Hepatocyte (in vitro differentiated cells): ENCODE measurements around the gene HTR3A. TPM values are rescaled to one million over a fixed set of nuclear protein-coding genes. Genes with fewer than 3 reads are reported as not detected.
"Not testable (repeated sequence)": the region's sequence is repeated elsewhere in the genome, so short reads cannot be mapped to it uniquely, and the experiment has no call there.

Source experiments
- DNase-seq: peaks from one replicate; pipeline ENCODE4 v3.0.0-alpha.2; 2016; ENCODE audit warnings: low spot score
- H2AFZ ChIP-seq: fragments of 200-600 bp; sonication (generic); 2 replicates; pipeline ENCODE4 v1.6.0; 2016; ENCODE audit warnings: antibody characterized with exemption, mild to moderate bottlenecking
- H3K27ac ChIP-seq: fragments of 200-600 bp; sonication (generic); 2 replicates; pipeline ENCODE4 v1.5.1; 2016; ENCODE audit warnings: mild to moderate bottlenecking
- H3K27me3 ChIP-seq: fragments of 200-600 bp; sonication (generic); 2 replicates; pipeline ENCODE4 v1.6.1; 2016
- H3K36me3 ChIP-seq: fragments of 200-600 bp; sonication (generic); replicated peaks from 2 replicates; pipeline ENCODE4 v1.5.1; 2016; ENCODE audit warnings: low read depth; ENCODE audit not compliant: insufficient read depth
- H3K4me1 ChIP-seq: fragments of 200-600 bp; sonication (generic); 2 replicates; pipeline ENCODE4 v1.5.1; 2016; ENCODE audit warnings: mild to moderate bottlenecking, moderate library complexity; ENCODE audit not compliant: insufficient read depth
- H3K4me2 ChIP-seq: fragments of 200-600 bp; sonication (generic); 2 replicates; pipeline ENCODE4 v1.6.0; 2016
- H3K4me3 ChIP-seq: fragments of 200-600 bp; sonication (generic); 2 replicates; pipeline ENCODE4 v1.5.1; 2016; ENCODE audit warnings: mild to moderate bottlenecking
- H3K79me2 ChIP-seq: fragments of 200-600 bp; sonication (generic); 2 replicates; pipeline ENCODE4 v1.6.0; 2017; ENCODE audit warnings: mild to moderate bottlenecking
- H3K9me2 ChIP-seq: fragments of 200-600 bp; sonication (generic); replicated peaks from 2 replicates; pipeline ENCODE4 v1.6.0; 2017; ENCODE audit warnings: mild to moderate bottlenecking; ENCODE audit not compliant: insufficient read depth
- H3K9me3 ChIP-seq: fragments of 200-600 bp; sonication (generic); 2 replicates; pipeline ENCODE4 v1.5.1; 2016; ENCODE audit warnings: low read depth, mild to moderate bottlenecking
- H4K20me1 ChIP-seq: fragments of 200-600 bp; sonication (generic); 2 replicates; pipeline ENCODE4 v1.6.0; 2016; ENCODE audit warnings: mild to moderate bottlenecking; ENCODE audit not compliant: insufficient read depth, poor library complexity, severe bottlenecking
- EZH2 ChIP-seq: fragments of 200-600 bp; sonication (generic); IDR thresholded peaks from 2 replicates; pipeline ENCODE4 v1.6.1; 2016; ENCODE audit warnings: antibody characterized with exemption, mild to moderate bottlenecking, borderline replicate concordance
- EZH2phosphoT487 ChIP-seq: fragments of 200-600 bp; sonication (generic); IDR thresholded peaks from one replicate; pipeline ENCODE4 v1.6.1; 2018; ENCODE audit warnings: antibody characterized with exemption, mild to moderate bottlenecking, low read depth, moderate library complexity; ENCODE audit not compliant: unreplicated experiment, severe bottlenecking
- WGBS: methylation state at CpG from one replicate; pipeline ENCODE4 v1.1.6; 2016; ENCODE audit warnings: low lambda C conversion rate; ENCODE audit errors: missing lambda C conversion rate; 5-methylcytosine and 5-hydroxymethylcytosine counted together
- polyA plus RNA-seq: library from polyadenylated mRNA; unstranded; fragments of >200 nt; fragmentation: Nextera tagmentation; extraction: Ambion mirVana; gene quantifications from 2 replicates; pipeline ENCODE4 v1.2.1, GENCODE V29; 2016
- total RNA-seq: library from RNA; depleted of rRNA; stranded (reverse); fragments of >200 nt; gene quantifications from 2 replicates; pipeline ENCODE4 v1.2.3, GENCODE V29; 2014
- TF ChIP-seq, protein P1 (sequence below): fragments of 200-600 bp; sonication (generic); IDR thresholded peaks from 2 replicates; pipeline ENCODE4 v1.5.1; 2016; ENCODE audit warnings: antibody characterized with exemption, mild to moderate bottlenecking; ENCODE audit not compliant: poor library complexity

HTR3A gene
- total and polyA plus RNA-seq, 2 experiments from 2014 or later: not detected

DNA sequence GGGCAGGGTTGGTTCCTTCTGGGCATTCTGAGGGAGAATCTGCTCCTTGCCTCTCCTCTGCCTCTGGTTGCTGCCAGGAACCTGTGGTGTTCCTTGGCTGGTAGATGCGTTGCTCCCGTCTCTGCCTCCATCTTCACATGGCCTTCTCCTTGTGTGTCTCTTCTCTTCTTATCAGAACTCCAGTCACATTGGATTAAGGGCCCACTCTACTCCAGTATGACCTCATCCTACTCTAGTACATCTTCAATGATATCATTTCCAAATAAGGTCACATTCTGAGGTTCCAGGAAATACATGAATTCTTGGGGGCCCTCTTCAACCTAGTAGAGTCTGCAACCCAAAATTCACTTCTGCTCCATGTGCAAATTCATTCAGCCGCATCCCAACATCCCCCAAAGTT is 37.0 kb upstream of the HTR3A start:
- H4K20me1 ChIP-seq: no peaks in the 10 kb centered on the region
- H3K36me3 ChIP-seq: no peaks in the 10 kb centered on the region
- no peak overlapping the region for H3K4me2 ChIP-seq
- no peaks in the 10 kb centered on the region for H3K9me3 ChIP-seq
- H3K9me2 ChIP-seq: no peaks in the 10 kb centered on the region
- no peak overlapping the region for H2AFZ ChIP-seq
- no peak for TF ChIP-seq EZH2phosphoT487
- TF ChIP-seq EZH2: no peak
- TF ChIP-seq, protein P1, sequence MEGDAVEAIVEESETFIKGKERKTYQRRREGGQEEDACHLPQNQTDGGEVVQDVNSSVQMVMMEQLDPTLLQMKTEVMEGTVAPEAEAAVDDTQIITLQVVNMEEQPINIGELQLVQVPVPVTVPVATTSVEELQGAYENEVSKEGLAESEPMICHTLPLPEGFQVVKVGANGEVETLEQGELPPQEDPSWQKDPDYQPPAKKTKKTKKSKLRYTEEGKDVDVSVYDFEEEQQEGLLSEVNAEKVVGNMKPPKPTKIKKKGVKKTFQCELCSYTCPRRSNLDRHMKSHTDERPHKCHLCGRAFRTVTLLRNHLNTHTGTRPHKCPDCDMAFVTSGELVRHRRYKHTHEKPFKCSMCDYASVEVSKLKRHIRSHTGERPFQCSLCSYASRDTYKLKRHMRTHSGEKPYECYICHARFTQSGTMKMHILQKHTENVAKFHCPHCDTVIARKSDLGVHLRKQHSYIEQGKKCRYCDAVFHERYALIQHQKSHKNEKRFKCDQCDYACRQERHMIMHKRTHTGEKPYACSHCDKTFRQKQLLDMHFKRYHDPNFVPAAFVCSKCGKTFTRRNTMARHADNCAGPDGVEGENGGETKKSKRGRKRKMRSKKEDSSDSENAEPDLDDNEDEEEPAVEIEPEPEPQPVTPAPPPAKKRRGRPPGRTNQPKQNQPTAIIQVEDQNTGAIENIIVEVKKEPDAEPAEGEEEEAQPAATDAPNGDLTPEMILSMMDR: no peak
- DNase-seq: no peak
- no peak overlapping the region for H3K27ac ChIP-seq
- WGBS: 65% methylated on average over 3 of the region's 3 CpGs
- no peak overlapping the region for H3K4me3 ChIP-seq
- H3K27me3 ChIP-seq: no peaks in the 10 kb centered on the region
- H3K79me2 ChIP-seq: no peaks in the 10 kb centered on the region
- H3K4me1 ChIP-seq: no peaks in the 10 kb centered on the region

DNA sequence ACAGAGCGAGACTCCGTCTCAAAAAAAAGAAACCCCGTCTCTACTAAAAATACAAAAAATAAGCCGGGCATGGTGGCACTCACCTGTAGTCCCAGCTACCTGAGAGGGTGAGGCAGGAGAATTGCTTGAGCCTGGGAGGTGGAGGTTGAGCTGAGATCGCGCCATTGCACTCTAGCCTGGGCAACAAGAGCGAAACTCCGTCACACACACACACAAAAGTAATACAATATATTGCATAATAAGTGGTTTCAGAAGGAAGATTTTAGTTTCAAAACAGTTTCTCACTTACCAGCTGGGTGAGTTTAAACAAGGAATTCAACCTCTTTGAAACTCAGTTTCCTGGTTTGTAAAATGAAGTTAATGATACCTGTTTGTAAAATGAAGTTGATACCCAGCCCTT is 32.7 kb upstream of the HTR3A start:
- DNase-seq: no peak
- Histone ChIP-seq H3K27me3 (no peaks in the 10 kb centered on the region), H3K4me2 (no peak overlapping the region), H3K79me2 (no peaks in the 10 kb centered on the region), H3K9me2 (no peaks in the 10 kb centered on the region), H3K4me1 (no peaks in the 10 kb centered on the region), H3K4me3 (no peak overlapping the region), H3K27ac (no peak overlapping the region), H3K9me3 (no peaks in the 10 kb centered on the region), H4K20me1 (no peaks in the 10 kb centered on the region), H3K36me3 (no peaks in the 10 kb centered on the region), H2AFZ (no peak overlapping the region)
- TF ChIP-seq EZH2 (no peak), EZH2phosphoT487 (no peak)
- TF ChIP-seq, protein P1: no peak
- WGBS: 95% methylated on average over 8 of the region's 8 CpGs

DNA sequence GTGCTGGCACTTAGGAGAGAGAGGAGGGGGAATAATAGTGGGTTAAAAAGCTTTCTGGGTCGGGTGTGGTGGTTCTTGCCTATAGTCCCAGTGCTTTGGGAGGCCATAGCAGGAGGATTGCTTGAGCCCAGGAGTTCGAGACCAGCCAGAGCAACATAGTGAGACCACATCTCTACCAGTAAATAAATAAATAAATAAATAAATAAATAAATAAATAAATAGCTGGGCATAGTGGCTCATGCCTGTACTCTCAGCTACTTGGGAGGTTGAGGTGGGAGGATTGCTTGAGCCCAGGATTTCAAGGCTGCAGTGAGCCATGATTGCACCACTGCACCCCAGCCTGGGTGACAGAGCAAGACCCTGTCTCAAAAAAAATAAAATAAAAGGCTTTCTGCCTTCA is 28.7 kb upstream of the HTR3A start:
- not testable (repeated sequence) for H3K36me3 ChIP-seq, H4K20me1 ChIP-seq, H3K27me3 ChIP-seq, DNase-seq, H3K9me2 ChIP-seq, H3K4me1 ChIP-seq, H3K9me3 ChIP-seq, H2AFZ ChIP-seq, H3K79me2 ChIP-seq, H3K27ac ChIP-seq, H3K4me2 ChIP-seq, H3K4me3 ChIP-seq
- WGBS: 81% methylated on average over 2 of the region's 2 CpGs

DNA sequence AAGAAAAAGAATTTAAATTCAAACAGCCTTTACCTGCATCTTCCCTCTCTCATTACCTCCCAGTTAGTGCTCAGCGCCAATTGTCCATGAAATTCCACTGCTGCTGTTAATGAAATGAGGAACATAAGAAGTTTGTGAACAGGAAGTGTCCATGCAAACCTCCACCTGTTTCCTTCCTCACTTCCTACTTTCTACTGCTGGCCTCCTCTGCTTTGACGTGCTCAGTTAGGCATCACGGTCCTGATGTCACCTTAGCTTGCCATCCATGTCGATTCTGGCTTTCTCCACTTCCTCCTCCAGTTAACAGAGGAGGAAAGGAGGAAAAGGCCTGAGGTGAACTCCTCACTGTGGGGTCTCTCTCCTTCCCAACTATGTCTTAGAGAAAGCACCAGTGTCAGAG is 26.9 kb upstream of the HTR3A start:
- Histone ChIP-seq H3K9me3 (no peaks in the 10 kb centered on the region), H3K27me3 (no peaks in the 10 kb centered on the region), H3K79me2 (no peaks in the 10 kb centered on the region), H3K4me2 (no peak overlapping the region), H3K9me2 (no peaks in the 10 kb centered on the region), H3K4me1 (no peaks in the 10 kb centered on the region), H4K20me1 (no peaks in the 10 kb centered on the region), H2AFZ (no peak overlapping the region), H3K4me3 (no peak overlapping the region), H3K27ac (no peak overlapping the region), H3K36me3 (no peaks in the 10 kb centered on the region)
- no peak for DNase-seq
- 90% methylated on average over 4 of the region's 4 CpGs for WGBS
- TF ChIP-seq EZH2 (no peak), EZH2phosphoT487 (no peak)
- TF ChIP-seq, protein P1: no peak
